Trophoblast cell (in vitro differentiated cells and primary cell): ENCODE data around the gene FAM83B.

Source experiments
- DNase-seq, 2 donors: peaks; one replicate each; pipeline ENCODE4 v3.0.0-alpha.2; 2016
- H2AFZ ChIP-seq: 2 replicates; pipeline ENCODE4 v1.6.1; 2013; ENCODE audit warnings: low read length, moderate library complexity, mild to moderate bottlenecking; ENCODE audit not compliant: insufficient read depth, poor library complexity
- H2AK5ac ChIP-seq: 2 replicates; pipeline ENCODE4 v1.6.1; 2013; ENCODE audit warnings: mild to moderate bottlenecking, low read length
- H2BK120ac ChIP-seq: 2 replicates; pipeline ENCODE4 v1.6.1; 2013; ENCODE audit warnings: low read length, mild to moderate bottlenecking, moderate library complexity; ENCODE audit not compliant: insufficient read depth, poor library complexity
- H2BK12ac ChIP-seq: 2 replicates; pipeline ENCODE4 v1.6.1; 2013; ENCODE audit warnings: mild to moderate bottlenecking, low read length, moderate library complexity
- H2BK5ac ChIP-seq: 2 replicates; pipeline ENCODE4 v1.6.1; 2013; ENCODE audit warnings: low read length, low read depth, moderate library complexity, mild to moderate bottlenecking; ENCODE audit not compliant: poor library complexity
- H3K14ac ChIP-seq: 2 replicates; pipeline ENCODE4 v1.6.1; 2013; ENCODE audit warnings: mild to moderate bottlenecking, low read length
- H3K18ac ChIP-seq: 2 replicates; pipeline ENCODE4 v1.6.1; 2013; ENCODE audit warnings: mild to moderate bottlenecking, low read length
- H3K23ac ChIP-seq: 2 replicates; pipeline ENCODE4 v1.6.1; 2013; ENCODE audit warnings: low read length
- H3K27ac ChIP-seq: 2 replicates; pipeline ENCODE4 v1.5.1; 2013; ENCODE audit warnings: low read depth, mild to moderate bottlenecking, inconsistent platforms, low read length, moderate library complexity
- H3K27me3 ChIP-seq: 2 replicates; pipeline ENCODE4 v1.6.1; 2013; ENCODE audit warnings: inconsistent platforms, mild to moderate bottlenecking, low read length, moderate library complexity; ENCODE audit not compliant: insufficient read depth
- H3K36me3 ChIP-seq, 2 experiments: 1 replicate in 1 of 2; 2 replicates in 1 of 2; pipeline ENCODE4 v1.6.1; 2013; ENCODE audit warnings: low read length in 2 of 2, mild to moderate bottlenecking in 2 of 2, moderate library complexity in 1 of 2; ENCODE audit not compliant: insufficient read depth in 2 of 2, control insufficient read depth in 1 of 2
- H3K4ac ChIP-seq: 2 replicates; pipeline ENCODE4 v1.6.1; 2013; ENCODE audit warnings: low read depth, mild to moderate bottlenecking, low read length, moderate library complexity
- H3K4me1 ChIP-seq, 2 experiments: 1 replicate in 1 of 2; 2 replicates in 1 of 2; pipeline ENCODE4 v1.6.1; 2013; ENCODE audit warnings: low read length in 2 of 2, mild to moderate bottlenecking in 2 of 2, moderate library complexity in 1 of 2; ENCODE audit not compliant: insufficient read depth in 2 of 2, control insufficient read depth in 1 of 2
- H3K4me2 ChIP-seq: 2 replicates; pipeline ENCODE4 v1.6.1; 2013; ENCODE audit warnings: inconsistent platforms, mild to moderate bottlenecking, low read length, moderate library complexity
- H3K4me3 ChIP-seq: 2 replicates; pipeline ENCODE4 v1.5.1; 2013; ENCODE audit warnings: mild to moderate bottlenecking, low read depth, low read length, inconsistent platforms
- H3K79me1 ChIP-seq: one replicate; pipeline ENCODE4 v1.6.1; 2013; ENCODE audit warnings: low read length
- H3K79me2 ChIP-seq: 2 replicates; pipeline ENCODE4 v1.6.1; 2013; ENCODE audit warnings: low read length, mild to moderate bottlenecking; ENCODE audit not compliant: control insufficient read depth, insufficient read depth, poor library complexity
- H3K9ac ChIP-seq: 2 replicates; pipeline ENCODE4 v1.6.1; 2013; ENCODE audit warnings: mild to moderate bottlenecking, low read length
- H3K9me3 ChIP-seq: 2 replicates; pipeline ENCODE4 v1.6.1; 2013; ENCODE audit warnings: low read depth, mild to moderate bottlenecking, control low read depth, inconsistent platforms, low read length; ENCODE audit not compliant: insufficient read depth
- H4K12ac ChIP-seq: 2 replicates; pipeline ENCODE4 v1.6.1; 2013; ENCODE audit warnings: low read depth, mild to moderate bottlenecking, low read length, moderate library complexity
- H4K8ac ChIP-seq: 2 replicates; pipeline ENCODE4 v1.6.1; 2013; ENCODE audit warnings: low read depth, mild to moderate bottlenecking, low read length, moderate library complexity
- H4K91ac ChIP-seq: one replicate; pipeline ENCODE4 v1.6.1; 2013; ENCODE audit warnings: low read depth, mild to moderate bottlenecking, low read length, moderate library complexity
- WGBS: extraction: QIAGEN DNeasy Blood & Tissue Kit; methylation state at CpG from one replicate; pipeline ENCODE4 v1.1.7; 2013; ENCODE audit warnings: missing lambda C conversion rate; ENCODE audit not compliant: insufficient read length, insufficient coverage; ENCODE audit errors: extremely low coverage; 5-methylcytosine and 5-hydroxymethylcytosine counted together

The FAM83B gene

GRCh38 chr6:54897462-54898189 is 51.1 kb downstream of the FAM83B start:
- no peaks in the 10 kb centered on the region for H3K27me3 ChIP-seq
- H2BK120ac ChIP-seq: no peak overlapping the region
- H4K91ac ChIP-seq: no peak overlapping the region
- no peak overlapping the region for H3K14ac ChIP-seq
- no peak for DNase-seq
- H4K8ac ChIP-seq: no peak overlapping the region
- H3K79me2 ChIP-seq: no peaks in the 10 kb centered on the region
- no peak overlapping the region for H2BK5ac ChIP-seq
- H3K79me1 ChIP-seq: no peaks in the 10 kb centered on the region
- no CpG with 5 or more reads among the region's 2 CpGs for WGBS
- H2AFZ ChIP-seq: no peak overlapping the region
- H3K36me3 ChIP-seq: no peaks in the 10 kb centered on the region
- no peak overlapping the region for H3K18ac ChIP-seq
- H3K9ac ChIP-seq: no peak overlapping the region
- H3K4me2 ChIP-seq: no peak overlapping the region
- no peaks in the 10 kb centered on the region for H3K9me3 ChIP-seq
- H3K4ac ChIP-seq: no peak overlapping the region
- no peak overlapping the region for H2BK12ac ChIP-seq
- H3K4me1 ChIP-seq: no peaks in the 10 kb centered on the region
- H3K23ac ChIP-seq: no peak overlapping the region
- no peak overlapping the region for H4K12ac ChIP-seq
- H2AK5ac ChIP-seq: no peak overlapping the region
- H3K27ac ChIP-seq: no peak overlapping the region
- no peak overlapping the region for H3K4me3 ChIP-seq

GRCh38 chr6:54898767-54899166 is 52.2 kb downstream of the FAM83B start:
- Histone ChIP-seq H2BK12ac (no peak overlapping the region), H3K4me2 (no peak overlapping the region), H3K4me1 (no peaks in the 10 kb centered on the region), H4K91ac (no peak overlapping the region), H3K4me3 (no peak overlapping the region), H3K14ac (no peak overlapping the region), H2AK5ac (no peak overlapping the region), H3K36me3 (no peaks in the 10 kb centered on the region), H3K27ac (no peak overlapping the region), H3K9ac (no peak overlapping the region), H3K4ac (no peak overlapping the region), H3K27me3 (no peaks in the 10 kb centered on the region), H2BK5ac (no peak overlapping the region), H3K79me1 (no peaks in the 10 kb centered on the region), H3K9me3 (no peaks in the 10 kb centered on the region), H3K79me2 (no peaks in the 10 kb centered on the region), H2BK120ac (no peak overlapping the region), H3K23ac (no peak overlapping the region), H4K12ac (no peak overlapping the region), H3K18ac (no peak overlapping the region), H2AFZ (no peak overlapping the region), H4K8ac (no peak overlapping the region)
- no CpG with 5 or more reads among the region's 3 CpGs for WGBS
- DNase-seq: no peak

GRCh38 chr6:54899442-54899841 is 52.9 kb downstream of the FAM83B start:
- Histone ChIP-seq H3K4me1 (no peaks in the 10 kb centered on the region), H3K27ac (no peak overlapping the region), H3K18ac (no peak overlapping the region), H3K23ac (no peak overlapping the region), H2BK5ac (no peak overlapping the region), H2BK120ac (no peak overlapping the region), H4K8ac (no peak overlapping the region), H3K79me2 (no peaks in the 10 kb centered on the region), H2BK12ac (no peak overlapping the region), H2AK5ac (no peak overlapping the region), H3K27me3 (no peaks in the 10 kb centered on the region), H3K9ac (no peak overlapping the region), H2AFZ (no peak overlapping the region), H3K9me3 (no peaks in the 10 kb centered on the region), H3K79me1 (no peaks in the 10 kb centered on the region), H4K91ac (no peak overlapping the region), H3K36me3 (no peaks in the 10 kb centered on the region), H4K12ac (no peak overlapping the region), H3K4me3 (no peak overlapping the region), H3K4me2 (no peak overlapping the region), H3K14ac (no peak overlapping the region), H3K4ac (no peak overlapping the region)
- WGBS: no CpG with 5 or more reads among the region's 3 CpGs
- no peak for DNase-seq

- Histone ChIP-seq H2AK5ac (no peak overlapping the region), H3K4me1 (no peaks in the 10 kb centered on the region), H3K27me3 (no peaks in the 10 kb centered on the region), H3K36me3 (no peaks in the 10 kb centered on the region), H3K23ac (no peak overlapping the region), H3K4me2 (no peak overlapping the region), H3K79me2 (no peaks in the 10 kb centered on the region), H4K12ac (no peak overlapping the region), H2BK5ac (no peak overlapping the region), H2AFZ (no peak overlapping the region), H3K14ac (no peak overlapping the region), H3K4me3 (no peak overlapping the region), H2BK12ac (no peak overlapping the region), H3K79me1 (no peaks in the 10 kb centered on the region), H4K91ac (no peak overlapping the region), H3K4ac (no peak overlapping the region), H4K8ac (no peak overlapping the region), H3K9me3 (no peaks in the 10 kb centered on the region), H3K27ac (no peak overlapping the region), H2BK120ac (no peak overlapping the region), H3K18ac (no peak overlapping the region), H3K9ac (no peak overlapping the region)
- no peak for DNase-seq
Measured at GRCh38 chr6:54899986-54900385, 53.4 kb downstream of the FAM83B start.
